ENCODE data around the gene PTCH1. TPM values are rescaled to one million over a fixed set of nuclear protein-coding genes. Genes with fewer than 3 reads are reported as not detected.

Gene PTCH1
- total RNA-seq, 1 donor = 1.7 TPM

GRCh38 chr9:95508968-95509850 lies 7.6 kb downstream of the PTCH1 start:
- TF ChIP-seq CTCF (IDR thresholded peaks at IDR 0.05; ENCODE audit: insufficient read depth, low read depth, low read length) = no peak
- DNase-seq (ENCODE audit: low read depth) = peak; percentile 95
- H3K4me3 ChIP-seq (ENCODE audit: low read depth, low read length) = peak overlapping the region; percentile 92

DNA sequence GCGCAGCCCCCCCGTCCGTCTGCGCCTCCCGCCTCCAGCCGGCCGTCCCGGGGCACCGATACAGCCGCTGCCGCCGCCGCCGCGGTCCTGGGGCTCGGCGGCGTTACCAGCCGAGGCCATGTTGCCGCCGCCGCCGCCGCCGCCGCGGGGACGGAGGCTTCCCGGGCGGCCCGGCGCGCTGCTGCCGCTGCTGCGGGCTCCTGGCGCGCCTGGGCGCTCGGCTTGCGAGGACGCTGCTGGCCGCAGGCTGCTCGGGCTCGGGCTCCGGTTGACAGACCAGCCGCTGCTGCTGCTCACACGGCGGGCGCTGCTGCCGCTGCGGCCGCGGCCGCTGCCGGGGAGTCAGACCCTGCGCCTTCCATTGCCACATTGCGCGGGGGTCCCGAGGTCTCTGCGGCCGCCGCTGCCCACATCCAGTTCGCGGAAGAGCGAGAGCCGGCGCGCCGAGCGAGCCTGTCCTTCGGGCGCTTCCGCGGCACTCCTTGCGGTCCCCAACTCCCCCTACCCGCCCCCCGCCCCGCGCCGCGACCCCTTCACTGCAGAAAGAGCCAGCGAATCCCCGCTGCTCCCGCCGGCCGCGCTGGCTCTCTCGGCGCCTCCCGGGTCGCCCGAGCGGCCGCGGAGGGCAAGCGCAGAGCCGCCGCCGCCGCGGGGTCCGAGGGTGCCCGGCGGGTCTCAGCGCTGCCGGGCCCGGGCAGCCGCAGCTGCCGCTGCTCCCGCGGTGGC lies 8.4 kb downstream of the PTCH1 start:
- no peak for TF ChIP-seq CTCF (IDR thresholded peaks at IDR 0.05; ENCODE audit: insufficient read depth, low read depth, low read length)

GRCh38 chr9:95507464-95508241 lies 9.1 kb downstream of the PTCH1 start:
- DNase-seq (ENCODE audit: low read depth) = peak; percentile 81
- TF ChIP-seq CTCF (IDR thresholded peaks at IDR 0.05; ENCODE audit: insufficient read depth, low read depth, low read length) = no peak
- H3K4me3 ChIP-seq (ENCODE audit: low read depth, low read length) = peak overlapping the region; percentile 92

More for the DNA sequence above, 8.4 kb downstream of the PTCH1 start:
- peak overlapping the region; percentile 92 for H3K4me3 ChIP-seq (ENCODE audit: low read depth, low read length)
- DNase-seq (ENCODE audit: low read depth) = no peak

GRCh38 chr9:95506678-95507463 lies 9.9 kb downstream of the PTCH1 start:
- no peak for TF ChIP-seq CTCF (IDR thresholded peaks at IDR 0.05; ENCODE audit: insufficient read depth, low read depth, low read length)
- peak overlapping the region; percentile 92 for H3K4me3 ChIP-seq (ENCODE audit: low read depth, low read length)
- peak; percentile 44 for DNase-seq (ENCODE audit: low read depth)

- TF ChIP-seq CTCF (IDR thresholded peaks at IDR 0.05; ENCODE audit: insufficient read depth, low read depth, low read length) = no peak
- DNase-seq (ENCODE audit: low read depth) = peak; percentile 57
- H3K4me3 ChIP-seq (ENCODE audit: low read depth, low read length) = peak overlapping the region; percentile 92
These were observed 10.4 kb downstream of the PTCH1 start for GRCh38 chr9:95506428-95506677.

Measured in fibroblast of villous mesenchyme (primary cell).